GM21360 (cell line): ENCODE measurements around the gene ANKRD29.
"Not testable (repeated sequence)": the region's sequence is repeated elsewhere in the genome, so short reads cannot be mapped to it uniquely, and the experiment has no call there.

ENCODE experiments used
- ATAC-seq: cut with Tn5 transposase; IDR thresholded peaks from one replicate; pipeline ENCODE4 v1.9.1; 2021; ENCODE audit warnings: mild to moderate bottlenecking, moderate library complexity; ENCODE audit not compliant: unreplicated experiment

ANKRD29 gene

GRCh38 chr18:23584019-23584983 lies 78.4 kb downstream of the ANKRD29 start:
- ATAC-seq, result no peak

GRCh38 chr18:23583071-23583865 lies 79.4 kb downstream of the ANKRD29 start:
- ATAC-seq, result no peak

DNA sequence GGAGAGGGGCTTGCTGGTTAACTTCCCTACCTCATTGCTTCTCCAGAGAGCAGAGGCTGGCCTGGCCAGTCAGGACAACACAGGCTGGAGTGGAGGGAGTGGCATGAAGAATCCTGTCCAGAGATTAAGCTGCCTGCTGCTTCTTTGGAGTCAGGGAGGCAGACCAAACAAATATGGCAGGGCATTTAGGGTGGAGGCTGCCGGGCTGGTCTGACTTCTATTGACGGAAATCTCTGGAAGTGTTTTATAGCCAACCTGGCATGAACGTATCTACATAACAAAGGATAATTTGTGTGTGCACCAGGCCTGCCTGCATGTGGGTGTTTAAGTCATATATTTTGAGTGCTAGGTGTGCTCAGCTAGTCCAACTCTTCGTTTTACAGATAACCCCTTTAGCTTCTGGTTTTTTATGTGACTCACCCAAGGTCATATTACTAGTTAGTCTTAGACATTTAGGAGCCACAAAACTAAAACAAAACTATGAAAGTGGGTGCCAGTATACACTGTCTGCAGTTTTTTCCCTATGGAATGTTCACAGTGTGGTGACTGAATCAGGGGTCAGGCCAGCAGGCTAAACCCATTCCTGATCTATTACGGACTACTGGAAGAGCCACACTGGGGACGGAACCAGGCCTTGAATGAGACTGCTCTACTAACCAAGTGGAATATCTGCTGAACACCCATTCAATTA lies 81.9 kb downstream of the ANKRD29 start:
- ATAC-seq, result no peak

- no peak for ATAC-seq
Measured at GRCh38 chr18:23578891-23579653, 83.6 kb downstream of the ANKRD29 start.

GRCh38 chr18:23578067-23578701 lies 84.5 kb downstream of the ANKRD29 start:
- ATAC-seq, result no peak

GRCh38 chr18:23577521-23577920 lies 85.2 kb downstream of the ANKRD29 start:
- ATAC-seq, result not testable (repeated sequence)

GRCh38 chr18:23575309-23575651 lies 87.4 kb downstream of the ANKRD29 start:
- ATAC-seq, result no peak

DNA sequence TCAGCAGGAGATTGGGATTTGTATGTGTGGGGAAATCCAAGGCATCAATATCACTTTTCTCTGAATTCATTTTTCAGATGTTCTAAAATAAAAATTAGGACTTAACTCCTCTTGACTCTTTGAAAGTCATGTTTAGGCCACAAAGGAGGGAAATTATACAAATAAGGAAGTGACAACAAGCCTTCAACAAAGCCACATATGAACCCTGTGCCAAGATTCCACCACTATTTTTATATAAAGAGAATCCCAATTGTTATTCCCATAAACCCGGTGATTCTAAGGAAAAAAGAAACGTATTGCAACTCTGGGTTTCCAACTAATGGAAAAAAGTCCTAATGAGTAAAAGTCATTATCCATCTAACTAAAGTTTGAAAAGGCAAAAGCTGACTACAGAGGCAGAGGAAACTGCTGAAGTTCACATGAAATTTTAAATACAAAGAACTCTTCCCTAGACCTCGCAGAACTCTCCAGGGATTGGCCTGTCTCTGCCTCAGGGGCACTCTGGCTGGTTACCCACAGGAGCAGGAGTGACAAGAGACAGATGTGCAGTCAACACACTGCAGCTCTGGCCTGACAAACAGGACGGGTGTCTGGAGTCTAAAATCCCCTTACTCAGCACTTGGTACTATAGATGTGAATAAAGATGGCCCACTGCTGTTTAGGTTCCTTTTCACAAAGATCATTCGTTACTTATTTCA lies 88.0 kb downstream of the ANKRD29 start:
- no peak for ATAC-seq

DNA sequence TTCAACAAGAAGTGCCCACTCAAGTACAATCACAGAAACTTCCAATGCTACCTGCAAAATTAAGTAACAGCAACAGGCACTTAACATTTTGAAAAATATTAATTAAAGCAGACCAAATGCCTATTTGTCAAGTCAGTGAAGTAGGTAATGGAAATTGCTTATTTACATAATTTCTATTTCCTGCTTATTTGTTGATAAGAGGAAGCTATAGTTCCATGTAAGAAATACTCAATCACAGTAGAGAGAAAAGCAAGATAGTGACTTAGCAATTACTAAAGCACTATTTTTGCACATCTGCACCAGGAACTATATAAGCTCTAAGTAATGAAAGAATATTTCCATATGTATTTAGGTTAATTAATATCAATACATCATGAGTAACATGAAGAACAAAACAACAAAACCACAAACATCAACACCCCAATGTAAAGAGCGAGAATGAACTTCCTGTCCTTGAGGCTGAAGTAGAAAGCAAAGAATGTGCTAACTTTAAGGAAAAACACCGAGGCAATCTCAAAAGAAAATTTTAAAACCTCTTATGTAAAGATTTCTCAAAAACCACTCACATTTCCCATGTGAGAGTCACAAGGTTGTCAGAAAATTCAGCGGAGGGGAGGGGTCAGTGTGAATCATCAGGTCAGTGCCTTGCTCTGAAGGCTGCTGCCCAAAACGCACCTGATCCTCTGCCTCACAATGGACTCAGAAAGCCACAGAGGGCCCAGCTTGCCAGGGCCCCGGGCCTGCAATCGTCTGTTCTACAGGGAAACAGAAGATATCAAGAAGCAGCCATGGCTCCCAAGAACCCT lies 88.9 kb downstream of the ANKRD29 start:
- no peak for ATAC-seq

- no peak for ATAC-seq
Measured at GRCh38 chr18:23573020-23573419, 89.7 kb downstream of the ANKRD29 start.

- ATAC-seq, result no peak
Measured at GRCh38 chr18:23572570-23572969, 90.1 kb downstream of the ANKRD29 start.

- no peak for ATAC-seq
Measured at GRCh38 chr18:23572012-23572411, 90.7 kb downstream of the ANKRD29 start.

DNA sequence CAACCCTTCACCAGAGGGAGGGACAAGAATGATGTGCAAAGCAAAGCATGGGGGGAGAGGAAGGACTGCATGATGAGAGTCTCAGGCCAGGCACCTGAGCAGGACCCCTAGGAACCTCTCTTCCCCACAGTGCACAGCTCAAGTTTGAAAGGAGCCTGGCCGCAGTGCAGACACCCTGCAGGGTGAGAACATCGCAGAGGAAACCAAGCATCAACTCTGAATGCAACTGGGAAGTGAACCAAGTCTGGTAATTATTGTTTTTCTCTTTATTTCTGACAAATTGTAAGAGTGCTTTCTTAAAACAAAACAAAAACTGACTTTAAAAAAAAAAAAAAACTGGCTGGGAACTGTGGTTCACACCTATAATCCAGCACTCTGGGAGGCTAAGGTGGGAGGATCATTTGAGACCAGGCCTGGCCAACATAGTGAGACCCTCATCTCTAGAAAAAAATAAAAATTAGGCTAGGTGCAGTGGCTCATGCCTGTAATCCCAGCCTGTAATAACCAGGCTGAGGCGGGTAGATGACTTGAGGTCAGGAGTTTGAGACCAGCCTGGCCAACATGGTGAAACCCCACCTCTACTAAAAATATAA lies 91.7 kb downstream of the ANKRD29 start:
- ATAC-seq, result no peak

DNA sequence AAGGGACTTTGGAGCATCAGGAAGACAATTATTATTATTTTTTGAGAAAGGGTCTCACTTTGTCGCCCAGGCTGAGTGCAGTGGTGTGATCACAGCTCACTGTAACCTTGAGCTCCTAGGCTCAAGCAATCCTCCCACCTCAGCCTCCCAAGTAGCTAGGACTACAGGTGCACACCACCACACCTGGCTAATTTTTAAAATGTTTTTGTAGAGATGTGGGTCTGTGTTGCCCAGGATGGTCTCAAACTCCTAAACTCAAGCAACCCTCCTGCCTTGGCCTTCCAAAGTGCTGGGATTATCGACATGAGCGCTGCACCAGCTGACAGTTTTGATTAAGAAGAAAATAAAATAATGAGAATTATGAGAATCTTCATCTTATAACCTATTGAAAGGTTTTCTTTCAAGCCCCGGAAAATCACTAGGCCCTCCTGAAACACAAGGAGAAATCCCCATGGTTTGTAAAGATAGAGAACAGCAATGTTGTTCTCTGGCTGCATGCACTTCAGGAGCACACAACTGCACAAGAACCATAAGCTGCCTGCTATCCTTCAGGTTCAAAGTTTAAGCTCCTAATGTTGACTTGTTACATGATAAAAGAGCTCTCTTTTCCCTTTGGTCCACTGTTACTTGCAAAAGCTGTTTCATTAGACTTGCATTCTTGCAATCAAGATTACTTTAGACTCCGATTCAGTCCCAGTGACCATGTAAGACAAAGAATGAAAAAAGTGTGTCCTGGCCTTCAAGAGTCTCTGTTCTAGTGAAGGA lies 93.2 kb downstream of the ANKRD29 start:
- ATAC-seq, result no peak

- ATAC-seq, result no peak
Measured at GRCh38 chr18:23568281-23569138, 94.2 kb downstream of the ANKRD29 start.

- ATAC-seq, result no peak
Measured at GRCh38 chr18:23567671-23568070, 95.0 kb downstream of the ANKRD29 start.
